IPS-18a (cell line): ENCODE measurements around the gene MLXIPL.
"Not testable (repeated sequence)": the region's sequence is repeated elsewhere in the genome, so short reads cannot be mapped to it uniquely, and the experiment has no call there.

Source experiments
- H3K27ac ChIP-seq: one replicate; pipeline ENCODE4 v1.5.1; 2013; ENCODE audit warnings: low read length
- H3K27me3 ChIP-seq: one replicate; pipeline ENCODE4 v1.6.1; 2013; ENCODE audit warnings: mild to moderate bottlenecking, low read length; ENCODE audit not compliant: control insufficient read depth, insufficient read depth
- H3K36me3 ChIP-seq: one replicate; pipeline ENCODE4 v1.6.1; 2013; ENCODE audit warnings: low read depth, low read length; ENCODE audit not compliant: control insufficient read depth
- H3K4me1 ChIP-seq: one replicate; pipeline ENCODE4 v1.6.1; 2013; ENCODE audit warnings: low read depth, low read length; ENCODE audit not compliant: control insufficient read depth
- H3K4me3 ChIP-seq: one replicate; pipeline ENCODE4 v1.5.1; 2013; ENCODE audit warnings: low read length
- H3K9ac ChIP-seq: one replicate; pipeline ENCODE4 v1.6.1; 2013; ENCODE audit warnings: mild to moderate bottlenecking, low read length, moderate library complexity
- H3K9me3 ChIP-seq: one replicate; pipeline ENCODE4 v1.6.1; 2013; ENCODE audit warnings: low read depth, low read length; ENCODE audit not compliant: control insufficient read depth

The MLXIPL gene

DNA sequence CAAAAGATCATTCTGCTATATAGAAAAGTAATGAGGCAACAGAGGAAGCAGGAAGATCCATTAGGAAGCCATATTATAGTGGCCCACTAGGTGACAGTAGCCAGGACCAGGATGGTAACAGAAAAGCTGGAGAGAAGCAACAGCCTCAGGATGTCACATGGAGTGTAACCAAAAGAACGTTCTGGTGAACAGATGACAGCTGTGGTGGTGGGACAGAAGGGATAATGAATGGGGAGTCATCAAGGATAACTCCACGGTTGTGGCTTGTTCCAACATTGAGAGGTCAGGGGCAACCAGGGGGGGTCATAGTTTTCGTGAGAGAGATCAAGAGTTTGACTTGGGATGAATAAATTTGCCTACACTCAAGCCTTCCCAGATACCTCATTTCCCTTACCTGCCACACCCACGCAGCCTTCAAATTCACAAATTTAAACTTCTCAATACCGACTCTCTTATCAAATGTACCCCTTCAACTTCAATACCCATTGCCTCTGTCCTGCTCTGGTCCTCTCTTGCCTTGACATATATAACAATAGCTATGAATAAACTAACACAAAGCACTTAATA, 55.2 kb downstream of the MLXIPL start:
- H3K9me3 ChIP-seq: no peaks in the 10 kb centered on the region
- H3K4me1 ChIP-seq: no peaks in the 10 kb centered on the region
- no peak overlapping the region for H3K9ac ChIP-seq
- no peaks in the 10 kb centered on the region for H3K27me3 ChIP-seq
- no peak overlapping the region for H3K27ac ChIP-seq
- H3K36me3 ChIP-seq: peaks cover 42% of the 10 kb centered on the region
- no peak overlapping the region for H3K4me3 ChIP-seq

DNA sequence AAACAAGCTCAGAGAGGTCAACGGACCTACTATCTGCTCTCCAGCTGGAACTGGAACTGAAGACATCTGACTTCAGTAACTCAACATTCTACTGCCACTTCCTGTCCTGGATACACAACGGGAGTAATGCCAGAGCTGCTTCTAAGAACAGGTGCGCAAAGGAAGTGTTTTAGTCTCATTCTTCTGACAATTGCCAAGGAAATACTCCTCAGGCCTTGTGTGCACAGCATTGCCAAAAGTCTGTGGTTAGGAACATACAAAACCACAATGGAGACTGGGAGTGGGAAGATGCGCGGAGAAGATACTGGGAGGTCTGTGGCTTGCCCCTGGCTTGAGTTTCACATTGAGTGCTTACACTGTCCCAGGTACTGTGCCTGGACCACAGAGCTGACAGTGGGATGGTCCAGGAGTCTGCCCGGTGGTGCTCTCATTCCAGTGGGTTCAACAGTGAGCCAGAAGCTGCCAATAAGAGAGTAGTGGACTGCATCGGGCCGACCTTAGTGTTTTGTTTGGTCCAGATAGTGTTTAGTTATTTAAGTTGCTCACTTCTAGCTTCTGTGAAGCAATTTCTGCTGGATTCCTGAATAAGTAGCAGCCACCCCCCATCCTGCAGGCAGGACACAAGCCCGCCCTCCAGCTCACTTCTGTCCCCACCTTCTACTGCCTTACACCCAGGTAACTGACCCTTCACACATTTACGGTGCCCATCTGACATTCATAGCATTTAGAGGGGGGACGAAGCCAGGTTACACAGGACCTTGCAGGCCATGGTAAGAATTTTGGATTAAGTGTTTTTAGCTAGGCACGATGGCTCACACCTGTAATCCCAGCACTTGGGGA, 56.3 kb downstream of the MLXIPL start:
- Histone ChIP-seq H3K27me3 (no peaks in the 10 kb centered on the region), H3K36me3 (peaks cover 33% of the 10 kb centered on the region), H3K27ac (no peak overlapping the region), H3K4me1 (no peaks in the 10 kb centered on the region), H3K9ac (no peak overlapping the region), H3K9me3 (no peaks in the 10 kb centered on the region), H3K4me3 (no peak overlapping the region)

DNA sequence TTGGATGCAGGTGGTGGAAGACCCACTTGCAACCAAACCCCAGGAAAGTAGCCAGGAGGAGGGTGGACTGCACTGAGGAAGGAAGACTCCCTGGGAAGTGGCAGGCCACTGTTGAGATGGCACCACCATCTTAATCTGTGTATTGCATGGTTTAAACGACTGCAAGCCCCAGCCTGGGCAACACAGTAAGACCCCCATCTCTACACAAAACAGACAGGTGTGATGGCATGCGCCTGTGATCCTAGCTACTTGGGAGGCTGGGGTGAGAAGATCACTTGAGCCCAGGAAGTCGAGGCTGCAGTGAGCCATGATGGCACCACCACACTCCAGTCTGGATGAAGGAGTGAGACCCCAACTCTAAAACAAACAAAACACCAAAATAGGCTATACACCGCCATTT, 57.2 kb downstream of the MLXIPL start:
- Histone ChIP-seq H3K9ac (no peak overlapping the region), H3K4me3 (no peak overlapping the region), H3K27ac (no peak overlapping the region), H3K27me3 (no peaks in the 10 kb centered on the region), H3K36me3 (peaks cover 25% of the 10 kb centered on the region), H3K4me1 (no peaks in the 10 kb centered on the region), H3K9me3 (no peaks in the 10 kb centered on the region)

DNA sequence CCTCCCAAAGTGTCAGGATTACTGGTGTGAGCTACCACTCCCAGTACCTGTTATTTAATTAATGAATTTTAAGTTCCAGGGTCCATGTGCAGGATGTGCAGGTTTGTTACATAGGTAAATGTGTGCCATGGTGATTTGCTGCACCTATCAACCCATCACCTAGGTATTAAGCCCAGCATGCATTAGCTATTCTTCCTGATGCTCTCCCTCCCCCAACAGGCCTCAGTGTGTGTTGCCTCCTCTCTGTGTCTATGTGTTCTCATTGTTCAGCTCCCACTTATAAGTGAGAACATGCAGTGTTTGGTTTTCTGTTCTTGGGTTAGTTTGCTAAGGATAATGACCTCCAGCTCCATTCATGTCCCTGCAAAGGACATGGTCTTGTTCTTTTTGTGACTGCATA, 57.9 kb downstream of the MLXIPL start:
- not testable (repeated sequence) for H3K9me3 ChIP-seq, H3K9ac ChIP-seq, H3K27me3 ChIP-seq, H3K4me1 ChIP-seq, H3K4me3 ChIP-seq, H3K27ac ChIP-seq
- peaks cover 20% of the 10 kb centered on the region for H3K36me3 ChIP-seq

DNA sequence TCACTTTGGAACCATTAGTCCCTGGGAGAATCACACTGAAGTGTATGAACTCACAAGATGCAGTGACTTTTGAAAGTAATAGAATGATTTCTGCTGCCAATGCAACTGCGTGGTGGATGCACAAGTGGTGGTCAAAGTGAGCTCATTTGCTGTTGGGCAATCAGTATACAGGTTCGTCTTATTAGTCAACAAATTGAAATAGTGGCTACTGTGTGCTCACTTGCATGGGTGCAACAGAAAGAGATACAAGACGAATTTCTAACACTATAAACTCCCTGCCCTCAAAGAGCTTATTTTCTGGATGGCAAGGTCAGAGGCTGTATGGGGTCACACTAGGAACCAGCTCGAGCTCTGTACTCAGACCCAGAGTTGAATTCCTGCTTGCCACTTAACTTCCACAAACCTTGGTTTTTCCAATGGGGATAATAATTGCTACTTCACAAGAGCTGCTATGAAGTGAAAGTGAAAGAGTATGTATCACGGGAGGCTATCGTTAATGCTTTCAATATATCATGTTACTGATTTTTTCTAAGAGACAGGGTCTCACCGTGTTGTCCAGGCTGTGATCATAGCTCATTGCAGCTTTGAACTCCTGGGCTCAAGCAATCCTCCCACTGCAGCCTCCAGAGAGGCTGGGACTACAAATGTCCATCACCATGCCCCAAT, 58.5 kb downstream of the MLXIPL start:
- Histone ChIP-seq H3K36me3 (peaks cover 15% of the 10 kb centered on the region), H3K9me3 (no peaks in the 10 kb centered on the region), H3K27me3 (no peaks in the 10 kb centered on the region), H3K9ac (no peak overlapping the region), H3K4me1 (no peaks in the 10 kb centered on the region), H3K27ac (no peak overlapping the region), H3K4me3 (no peak overlapping the region)

DNA sequence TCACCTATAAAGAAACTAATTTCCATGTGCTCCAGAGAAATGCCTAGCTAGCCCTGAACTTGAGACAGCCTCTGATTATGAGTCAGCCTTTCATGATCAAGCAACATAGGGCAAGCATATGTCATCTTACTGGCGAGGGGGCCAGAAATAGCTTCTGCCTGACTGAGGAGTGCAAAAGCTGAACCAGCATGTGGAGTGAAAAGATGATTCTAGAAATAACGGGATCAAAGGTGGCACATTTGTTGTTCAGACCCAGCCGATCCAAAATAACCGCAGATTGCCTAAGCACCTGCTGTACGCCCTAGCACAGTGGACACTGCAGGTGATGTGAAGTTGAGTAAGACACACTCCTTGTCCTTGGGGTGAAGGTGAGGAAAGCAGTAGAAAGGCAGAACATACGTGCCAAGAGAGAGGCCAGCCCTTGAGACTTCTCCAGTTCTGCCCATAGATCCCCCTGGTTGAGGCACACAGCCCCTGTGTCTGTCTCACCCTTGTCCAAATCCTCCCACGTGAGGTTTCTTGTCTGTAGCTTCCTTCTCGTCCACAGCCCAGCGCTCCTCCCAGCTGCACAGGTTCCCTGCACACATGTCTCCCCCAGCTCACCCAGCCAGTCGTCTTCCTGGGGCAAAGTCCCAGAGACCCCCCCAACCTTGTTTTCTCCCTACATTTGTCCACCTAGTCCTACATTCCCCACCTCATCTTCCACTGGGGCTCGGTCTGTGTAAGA, 64.0 kb downstream of the MLXIPL start:
- Histone ChIP-seq H3K36me3 (no peaks in the 10 kb centered on the region), H3K9ac (no peak overlapping the region)

DNA sequence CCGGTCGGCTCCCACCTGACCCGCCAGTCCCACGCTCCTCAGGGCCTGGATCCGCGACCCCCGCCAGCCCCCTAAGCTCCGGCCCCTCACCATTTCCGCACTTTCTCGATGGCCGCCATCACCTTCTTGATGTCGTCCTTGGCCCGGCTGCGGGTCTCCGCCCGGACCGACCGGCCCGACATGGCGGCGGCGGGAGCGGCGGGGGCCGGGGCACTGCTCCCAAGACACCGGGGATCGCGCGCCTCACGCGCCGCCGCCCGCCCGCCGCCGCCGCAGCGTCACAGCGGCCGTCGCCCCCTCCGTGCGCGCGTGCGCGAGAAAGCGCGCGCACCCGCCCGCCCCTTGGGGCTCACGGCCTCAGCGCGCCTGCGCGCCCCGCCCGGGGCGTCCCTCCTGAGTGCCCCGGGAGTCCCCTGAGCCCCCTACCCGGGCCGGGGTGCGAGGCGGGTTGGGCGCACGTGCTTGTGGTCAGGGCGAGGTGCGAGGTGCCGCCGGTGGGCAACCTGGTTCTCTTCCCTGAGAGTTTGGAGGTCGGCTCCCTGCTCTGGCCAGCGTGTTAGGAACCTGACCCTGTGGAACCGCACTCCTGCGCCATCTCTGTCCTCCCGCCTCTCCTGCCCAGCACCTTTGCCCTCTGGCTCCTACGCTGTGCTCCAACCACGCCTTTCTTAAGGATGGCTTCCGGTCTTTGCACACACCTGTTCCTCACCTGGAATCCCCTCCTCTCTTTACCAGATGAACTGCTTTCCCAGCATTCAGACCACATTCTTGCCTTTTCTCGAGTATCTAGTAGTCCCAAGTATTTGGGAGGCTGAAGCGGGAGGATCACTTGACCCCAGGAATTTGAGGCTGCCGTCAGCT, 66.7 kb downstream of the MLXIPL start, which contains the start of gene BCL7B:
Gene BCL7B, minus strand, starts transcription at position 294 of the 861 bp plus-strand sequence. Its CDS starts 112 bp downstream, at position 182.
- Histone ChIP-seq H3K4me3 (peak within 1 kb of the TSS; percentile 69), H3K9me3 (no peaks in the 10 kb centered on the region), H3K27ac (peak within 1 kb of the TSS; percentile 39), H3K36me3 (no peaks in the 10 kb centered on the region), H3K9ac (peak within 1 kb of the TSS; percentile 82), H3K4me1 (peaks cover 3% of the 10 kb centered on the region), H3K27me3 (peaks cover 3% of the 10 kb centered on the region)

More for the DNA sequence above, 64.0 kb downstream of the MLXIPL start:
- H3K4me3 ChIP-seq: no peak overlapping the region
- peaks cover 3% of the 10 kb centered on the region for H3K27me3 ChIP-seq
- H3K9me3 ChIP-seq: no peaks in the 10 kb centered on the region
- H3K4me1 ChIP-seq: peaks cover 3% of the 10 kb centered on the region
- H3K27ac ChIP-seq: no peak overlapping the region

DNA sequence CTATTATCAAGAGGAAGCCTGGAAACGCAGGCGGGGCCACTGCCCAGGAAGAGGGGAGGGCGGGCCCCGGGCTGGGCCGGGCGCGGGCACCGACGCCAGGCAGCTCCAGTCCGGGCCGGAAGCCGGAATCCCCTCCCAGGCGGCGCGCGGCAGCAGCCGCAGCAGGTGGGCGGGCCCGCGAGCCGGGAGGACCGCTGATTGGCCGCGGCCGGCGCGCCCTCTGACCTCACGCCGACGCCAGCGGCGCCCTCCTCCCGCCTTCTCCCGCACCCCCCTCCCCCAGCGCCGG, 67.3 kb downstream of the MLXIPL start:
- H3K9ac ChIP-seq: peak overlapping the region; percentile 82
- no peaks in the 10 kb centered on the region for H3K36me3 ChIP-seq
- peaks cover 3% of the 10 kb centered on the region for H3K4me1 ChIP-seq
- H3K27me3 ChIP-seq: peaks cover 3% of the 10 kb centered on the region
- H3K4me3 ChIP-seq: peak overlapping the region; percentile 69
- no peak overlapping the region for H3K27ac ChIP-seq
- H3K9me3 ChIP-seq: no peaks in the 10 kb centered on the region

DNA sequence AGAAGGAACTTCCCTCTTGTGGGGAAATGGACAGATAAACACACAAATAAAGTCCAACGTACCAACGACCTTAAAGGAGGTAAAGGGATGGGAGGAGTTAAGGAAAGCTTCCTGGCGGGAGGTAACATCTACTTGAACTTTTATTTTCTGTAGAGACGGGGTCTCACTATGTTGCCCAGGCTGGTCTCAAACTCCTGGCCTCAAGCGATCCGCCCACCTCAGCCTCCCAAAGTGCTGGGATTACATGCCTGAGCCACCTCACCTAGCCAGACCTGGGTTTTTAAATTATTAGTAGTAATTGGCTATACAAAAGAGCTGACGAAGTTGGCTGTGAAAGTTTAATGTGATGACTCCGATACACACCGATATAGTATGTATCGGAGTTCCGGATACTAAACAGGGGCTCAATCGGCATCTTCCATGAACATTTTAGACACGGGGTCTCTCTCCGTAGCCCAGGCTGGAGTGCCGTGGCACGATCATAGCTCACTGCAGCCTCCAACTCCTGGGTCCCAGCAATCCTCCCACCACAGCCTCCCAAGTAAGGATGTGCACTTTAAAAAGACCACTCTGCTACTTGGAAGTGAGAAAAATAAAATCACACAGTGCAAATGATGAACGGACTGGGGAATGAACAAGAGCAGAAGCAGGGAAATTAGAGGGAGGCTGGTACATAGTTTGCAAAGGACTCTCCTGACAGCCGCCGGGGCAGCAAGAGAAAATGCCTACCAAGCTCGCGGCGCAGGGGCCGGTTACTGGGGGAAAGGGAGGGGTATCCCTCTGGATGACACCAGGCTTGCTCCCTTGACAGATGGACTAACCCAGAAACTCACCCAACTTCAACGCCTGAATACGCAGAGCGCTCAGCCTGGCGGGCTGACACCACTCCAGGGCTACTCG, 67.9 kb downstream of the MLXIPL start:
- H3K27ac ChIP-seq: no peak overlapping the region
- H3K4me1 ChIP-seq: peaks cover 3% of the 10 kb centered on the region
- peaks cover 2% of the 10 kb centered on the region for H3K36me3 ChIP-seq
- peaks cover 3% of the 10 kb centered on the region for H3K27me3 ChIP-seq
- H3K9me3 ChIP-seq: no peaks in the 10 kb centered on the region
- H3K4me3 ChIP-seq: peak overlapping the region; percentile 69
- H3K9ac ChIP-seq: peak overlapping the region; percentile 6

DNA sequence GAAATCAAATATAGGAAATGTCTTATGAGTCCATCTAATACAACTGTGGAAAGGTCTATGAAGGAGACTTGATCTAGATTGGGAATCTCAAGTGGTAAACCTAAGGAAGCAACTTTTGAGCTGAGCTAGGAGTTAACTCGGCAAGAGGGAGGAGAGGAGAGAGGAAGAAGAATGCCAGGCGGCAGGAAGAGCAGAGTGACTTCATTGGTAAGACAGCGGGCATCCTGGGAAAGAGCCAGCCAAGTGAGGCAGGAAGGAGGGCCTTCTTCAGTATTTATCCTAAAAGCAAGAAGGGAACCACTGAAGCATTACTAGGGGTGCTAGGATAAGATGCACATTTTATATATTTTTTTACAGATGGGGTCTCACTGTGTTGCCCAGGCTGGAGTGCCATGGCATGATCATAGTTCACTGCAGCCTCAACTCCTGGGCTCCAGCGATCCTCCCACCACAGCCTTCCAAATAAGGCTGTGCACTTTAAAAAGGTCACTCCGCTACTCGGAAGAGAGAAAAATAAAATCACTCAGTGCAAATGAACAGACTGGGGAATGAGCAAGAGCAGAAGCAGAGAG, 68.8 kb downstream of the MLXIPL start:
- H3K27ac ChIP-seq: no peak overlapping the region
- peaks cover 3% of the 10 kb centered on the region for H3K4me1 ChIP-seq
- no peaks in the 10 kb centered on the region for H3K9me3 ChIP-seq
- H3K36me3 ChIP-seq: peaks cover 9% of the 10 kb centered on the region
- H3K4me3 ChIP-seq: no peak overlapping the region
- no peak overlapping the region for H3K9ac ChIP-seq
- peaks cover 3% of the 10 kb centered on the region for H3K27me3 ChIP-seq
